ENCODE measurements around the gene GTPBP4. TPM values are rescaled to one million over a fixed set of nuclear protein-coding genes. Genes with fewer than 3 reads are reported as not detected.

Gene GTPBP4
- total and polyA plus RNA-seq, 4 donors, result 9.8 to 15.1 (median 12.1) TPM

- Histone ChIP-seq H3K9ac (ENCODE audit: low read depth in 1 of 2, low read length in 2 of 2) (no peak overlapping the region), H3K4me1 (ENCODE audit: control insufficient read depth in 4 of 4, insufficient read depth in 4 of 4, low read length in 3 of 4) (no peaks in the 10 kb centered on the region), H3K36me3 (ENCODE audit: control insufficient read depth in 4 of 4, insufficient read depth in 3 of 4, low read depth in 1 of 4, low read length in 3 of 4) (peaks cover 22 to 81% (median 57%) of the 10 kb centered on the region in 4 donors), H3K9me3 (ENCODE audit: control insufficient read depth in 4 of 4, low read length in 3 of 4) (no peaks in the 10 kb centered on the region), H3K4me3 (ENCODE audit: low read depth in 1 of 3, low read length in 3 of 3) (no peak overlapping the region), H3K27ac (ENCODE audit: low read depth in 1 of 2, low read length in 2 of 2) (no peak overlapping the region), H3K27me3 (ENCODE audit: control insufficient read depth in 4 of 4, insufficient read depth in 4 of 4, low read length in 3 of 4) (no peaks in the 10 kb centered on the region)
- 96% methylated on average over 7 of the region's 7 CpGs for WGBS
- no peak for DNase-seq (ENCODE audit: low spot score)
- TF ChIP-seq YY1 (IDR thresholded peaks at IDR 0.05), result no peak
- TF ChIP-seq HNF4G (IDR thresholded peaks at IDR 0.05), result no peak
- TF ChIP-seq RAD21 (IDR thresholded peaks at IDR 0.05), result no peak
- no peak for TF ChIP-seq SP1 (IDR thresholded peaks at IDR 0.05)
- no peak for TF ChIP-seq GABPA (IDR thresholded peaks at IDR 0.05 in 1 of 2, conservative IDR thresholded peaks at IDR 0.05 in 1 of 2)
- no peak for TF ChIP-seq FOXA1 (IDR thresholded peaks at IDR 0.05)
- no peak for TF ChIP-seq HNF4A (conservative IDR thresholded peaks at IDR 0.05)
- no peak for TF ChIP-seq NR2F2 (IDR thresholded peaks at IDR 0.05)
- TF ChIP-seq RXRA (IDR thresholded peaks at IDR 0.05), result no peak
These were observed 22.5 kb downstream of the GTPBP4 start for GRCh38 chr10:1010703-1011102.

DNA sequence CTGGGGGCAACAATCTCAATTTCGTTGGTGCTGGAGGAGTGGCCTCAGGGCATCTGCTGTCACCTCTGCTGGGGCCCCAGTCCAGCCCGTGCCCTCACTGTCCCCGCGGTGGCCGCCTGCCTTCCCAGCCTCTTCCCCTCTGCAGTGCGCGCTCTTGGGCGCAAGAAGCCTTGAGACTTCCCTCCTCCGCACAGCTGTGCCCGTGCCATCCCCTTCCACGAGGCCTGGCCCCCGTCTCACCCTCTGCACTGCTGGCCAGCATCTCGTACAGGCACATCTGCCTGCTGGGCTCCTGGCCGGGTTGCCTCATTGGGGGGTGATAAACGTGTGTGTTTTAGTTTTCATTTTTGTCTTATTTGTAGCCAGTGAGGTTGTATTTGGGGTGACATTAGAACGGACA, 23.5 kb downstream of the GTPBP4 start:
- WGBS, result 95% methylated on average over 16 of the region's 16 CpGs
- H3K27me3 ChIP-seq (ENCODE audit: control insufficient read depth in 4 of 4, insufficient read depth in 4 of 4, low read length in 3 of 4), result no peaks in the 10 kb centered on the region
- H3K4me1 ChIP-seq (ENCODE audit: control insufficient read depth in 4 of 4, insufficient read depth in 4 of 4, low read length in 3 of 4), result no peaks in the 10 kb centered on the region
- peaks cover 21 to 82% (median 58%) of the 10 kb centered on the region in 4 donors for H3K36me3 ChIP-seq (ENCODE audit: control insufficient read depth in 4 of 4, insufficient read depth in 3 of 4, low read depth in 1 of 4, low read length in 3 of 4)
- no peak overlapping the region for H3K27ac ChIP-seq (ENCODE audit: low read depth in 1 of 2, low read length in 2 of 2)
- H3K9ac ChIP-seq (ENCODE audit: low read depth in 1 of 2, low read length in 2 of 2), result no peak overlapping the region
- H3K9me3 ChIP-seq (ENCODE audit: control insufficient read depth in 4 of 4, low read length in 3 of 4), result no peaks in the 10 kb centered on the region
- no peak for DNase-seq (ENCODE audit: low spot score)
- TF ChIP-seq TAF1 (conservative IDR thresholded peaks at IDR 0.05) (no peak), SP1 (IDR thresholded peaks at IDR 0.05) (no peak), FOXA2 (IDR thresholded peaks at IDR 0.05) (no peak), RXRA (IDR thresholded peaks at IDR 0.05) (no peak), MAX (IDR thresholded peaks at IDR 0.05) (no peak), FOXA1 (IDR thresholded peaks at IDR 0.05) (no peak), NR2F2 (IDR thresholded peaks at IDR 0.05) (no peak), RAD21 (IDR thresholded peaks at IDR 0.05) (no peak), EGR1 (IDR thresholded peaks at IDR 0.05; ENCODE audit: low read depth in 2 of 2) (no peak), HNF4A (conservative IDR thresholded peaks at IDR 0.05) (no peak)
- TF ChIP-seq, protein P1, sequence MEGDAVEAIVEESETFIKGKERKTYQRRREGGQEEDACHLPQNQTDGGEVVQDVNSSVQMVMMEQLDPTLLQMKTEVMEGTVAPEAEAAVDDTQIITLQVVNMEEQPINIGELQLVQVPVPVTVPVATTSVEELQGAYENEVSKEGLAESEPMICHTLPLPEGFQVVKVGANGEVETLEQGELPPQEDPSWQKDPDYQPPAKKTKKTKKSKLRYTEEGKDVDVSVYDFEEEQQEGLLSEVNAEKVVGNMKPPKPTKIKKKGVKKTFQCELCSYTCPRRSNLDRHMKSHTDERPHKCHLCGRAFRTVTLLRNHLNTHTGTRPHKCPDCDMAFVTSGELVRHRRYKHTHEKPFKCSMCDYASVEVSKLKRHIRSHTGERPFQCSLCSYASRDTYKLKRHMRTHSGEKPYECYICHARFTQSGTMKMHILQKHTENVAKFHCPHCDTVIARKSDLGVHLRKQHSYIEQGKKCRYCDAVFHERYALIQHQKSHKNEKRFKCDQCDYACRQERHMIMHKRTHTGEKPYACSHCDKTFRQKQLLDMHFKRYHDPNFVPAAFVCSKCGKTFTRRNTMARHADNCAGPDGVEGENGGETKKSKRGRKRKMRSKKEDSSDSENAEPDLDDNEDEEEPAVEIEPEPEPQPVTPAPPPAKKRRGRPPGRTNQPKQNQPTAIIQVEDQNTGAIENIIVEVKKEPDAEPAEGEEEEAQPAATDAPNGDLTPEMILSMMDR (IDR thresholded peaks at IDR 0.05; ENCODE audit: low read depth, low read length, missing input control), result no peak
- TF ChIP-seq, protein P2, sequence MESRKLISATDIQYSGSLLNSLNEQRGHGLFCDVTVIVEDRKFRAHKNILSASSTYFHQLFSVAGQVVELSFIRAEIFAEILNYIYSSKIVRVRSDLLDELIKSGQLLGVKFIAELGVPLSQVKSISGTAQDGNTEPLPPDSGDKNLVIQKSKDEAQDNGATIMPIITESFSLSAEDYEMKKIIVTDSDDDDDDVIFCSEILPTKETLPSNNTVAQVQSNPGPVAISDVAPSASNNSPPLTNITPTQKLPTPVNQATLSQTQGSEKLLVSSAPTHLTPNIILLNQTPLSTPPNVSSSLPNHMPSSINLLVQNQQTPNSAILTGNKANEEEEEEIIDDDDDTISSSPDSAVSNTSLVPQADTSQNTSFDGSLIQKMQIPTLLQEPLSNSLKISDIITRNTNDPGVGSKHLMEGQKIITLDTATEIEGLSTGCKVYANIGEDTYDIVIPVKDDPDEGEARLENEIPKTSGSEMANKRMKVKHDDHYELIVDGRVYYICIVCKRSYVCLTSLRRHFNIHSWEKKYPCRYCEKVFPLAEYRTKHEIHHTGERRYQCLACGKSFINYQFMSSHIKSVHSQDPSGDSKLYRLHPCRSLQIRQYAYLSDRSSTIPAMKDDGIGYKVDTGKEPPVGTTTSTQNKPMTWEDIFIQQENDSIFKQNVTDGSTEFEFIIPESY (IDR thresholded peaks at IDR 0.05), result no peak
- no peak overlapping the region for H3K4me3 ChIP-seq (ENCODE audit: low read depth in 1 of 3, low read length in 3 of 3)

DNA sequence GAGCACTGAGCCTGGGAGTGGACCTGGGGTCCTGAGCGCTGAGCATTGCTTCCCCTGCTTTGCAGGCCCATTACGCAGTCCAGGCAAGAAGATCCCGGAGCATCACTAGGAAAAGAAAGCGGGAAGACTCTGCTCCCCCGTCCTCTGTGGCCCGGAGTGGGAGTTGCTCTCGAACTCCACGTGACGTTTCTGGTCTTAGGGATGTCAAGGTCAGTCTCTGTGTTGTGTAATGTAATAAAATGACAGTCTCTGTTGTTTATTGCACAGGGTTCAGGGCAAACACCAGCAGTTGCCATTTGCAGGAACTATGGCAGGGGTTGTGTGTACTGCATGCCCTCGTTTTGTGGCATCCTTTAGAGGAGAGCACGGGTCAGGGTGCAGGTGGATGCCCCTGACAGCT, 27.5 kb downstream of the GTPBP4 start:
- H3K4me1 ChIP-seq (ENCODE audit: control insufficient read depth in 4 of 4, insufficient read depth in 4 of 4, low read length in 3 of 4), result no peaks in the 10 kb centered on the region
- H3K9ac ChIP-seq (ENCODE audit: low read depth in 1 of 2, low read length in 2 of 2), result no peak overlapping the region
- H3K27me3 ChIP-seq (ENCODE audit: control insufficient read depth in 4 of 4, insufficient read depth in 4 of 4, low read length in 3 of 4), result no peaks in the 10 kb centered on the region
- no peak for DNase-seq (ENCODE audit: low spot score)
- no peak overlapping the region for H3K27ac ChIP-seq (ENCODE audit: low read depth in 1 of 2, low read length in 2 of 2)
- H3K4me3 ChIP-seq (ENCODE audit: low read depth in 1 of 3, low read length in 3 of 3), result no peak overlapping the region
- 91% methylated on average over 11 of the region's 11 CpGs for WGBS
- no peaks in the 10 kb centered on the region for H3K9me3 ChIP-seq (ENCODE audit: control insufficient read depth in 4 of 4, low read length in 3 of 4)
- peaks cover 15 to 72% (median 54%) of the 10 kb centered on the region in 4 donors for H3K36me3 ChIP-seq (ENCODE audit: control insufficient read depth in 4 of 4, insufficient read depth in 3 of 4, low read depth in 1 of 4, low read length in 3 of 4)
- TF ChIP-seq FOXA2 (IDR thresholded peaks at IDR 0.05) (no peak), HNF4A (conservative IDR thresholded peaks at IDR 0.05) (peak in 1 of 2 donors; percentile 17)
